GM19372 (cell line): ENCODE measurements around the gene ZNF385D.

ENCODE experiments used
- ATAC-seq: cut with Tn5 transposase; IDR thresholded peaks from one replicate; pipeline ENCODE4 v1.9.1; 2021; ENCODE audit warnings: mild to moderate bottlenecking, low read depth, moderate library complexity; ENCODE audit not compliant: unreplicated experiment

Gene ZNF385D

GRCh38 chr3:21682206-21682605, 68.8 kb downstream of the ZNF385D start:
- ATAC-seq: no peak

GRCh38 chr3:21673393-21673792, 77.6 kb downstream of the ZNF385D start:
- ATAC-seq: no peak

GRCh38 chr3:21672303-21672702, 78.7 kb downstream of the ZNF385D start:
- no peak for ATAC-seq

- no peak for ATAC-seq
Observed at GRCh38 chr3:21670386-21670785, 80.6 kb downstream of the ZNF385D start.

GRCh38 chr3:21668012-21668411, 83.0 kb downstream of the ZNF385D start:
- ATAC-seq: no peak

- ATAC-seq: no peak
Observed at GRCh38 chr3:21665444-21666100, 85.4 kb downstream of the ZNF385D start.

GRCh38 chr3:21664996-21665395, 86.0 kb downstream of the ZNF385D start:
- ATAC-seq: no peak

GRCh38 chr3:21662403-21662802, 88.6 kb downstream of the ZNF385D start:
- ATAC-seq: no peak

- ATAC-seq: no peak
Observed at GRCh38 chr3:21654662-21655061, 96.3 kb downstream of the ZNF385D start.

- no peak for ATAC-seq
Observed at GRCh38 chr3:21654241-21654640, 96.8 kb downstream of the ZNF385D start.

- no peak for ATAC-seq
Observed at GRCh38 chr3:21649519-21649918, 101.5 kb downstream of the ZNF385D start.

- ATAC-seq: no peak
Observed at GRCh38 chr3:21647961-21648360, 103.0 kb downstream of the ZNF385D start.

- no peak for ATAC-seq
Observed at GRCh38 chr3:21645121-21645897, 105.7 kb downstream of the ZNF385D start.

GRCh38 chr3:21644268-21644667, 106.7 kb downstream of the ZNF385D start:
- no peak for ATAC-seq

- no peak for ATAC-seq
Observed at GRCh38 chr3:21643752-21644151, 107.3 kb downstream of the ZNF385D start.

GRCh38 chr3:21642433-21642832, 108.6 kb downstream of the ZNF385D start:
- no peak for ATAC-seq

- no peak for ATAC-seq
Observed at GRCh38 chr3:21641959-21642358, 109.1 kb downstream of the ZNF385D start.

GRCh38 chr3:21638488-21638887, 112.5 kb downstream of the ZNF385D start:
- ATAC-seq: no peak

- ATAC-seq: no peak
Observed at GRCh38 chr3:21634112-21634511, 116.9 kb downstream of the ZNF385D start.

GRCh38 chr3:21624524-21624923, 126.5 kb downstream of the ZNF385D start:
- no peak for ATAC-seq

GRCh38 chr3:21621181-21621651, 129.8 kb downstream of the ZNF385D start:
- ATAC-seq: no peak
